ENCODE results near the gene TMEM18.
"Not testable (repeated sequence)": the region's sequence is repeated elsewhere in the genome, so short reads cannot be mapped to it uniquely, and the experiment has no call there.

The TMEM18 gene

DNA sequence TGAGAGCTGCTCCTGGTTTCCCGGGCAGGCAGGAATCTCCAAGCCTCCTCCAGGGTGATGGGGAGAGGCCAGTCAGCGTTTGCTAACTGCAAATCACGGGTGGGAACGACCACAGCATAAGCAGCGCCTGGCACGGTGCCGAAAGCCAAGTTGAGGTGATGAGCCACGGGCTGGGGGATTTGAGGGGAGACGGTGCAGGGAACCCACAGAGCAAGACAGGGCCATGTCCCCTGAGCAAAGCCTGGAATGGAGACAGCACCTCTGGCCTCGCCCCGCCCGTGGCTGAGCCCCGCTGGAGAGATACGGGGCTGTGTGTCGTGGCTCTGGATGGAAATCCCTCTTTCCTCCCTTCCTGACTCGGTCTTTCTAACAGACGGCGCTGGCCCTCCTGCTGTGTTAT, 31.5 kb upstream of the TMEM18 start:
- no peak for TF ChIP-seq FOXA1 (IDR thresholded peaks at IDR 0.05)
- TF ChIP-seq CTBP1 (IDR thresholded peaks at IDR 0.05; ENCODE audit: borderline replicate concordance), result no peak
- no peak for TF ChIP-seq ARNT (IDR thresholded peaks at IDR 0.05)
- TF ChIP-seq LEF1 (IDR thresholded peaks at IDR 0.05; ENCODE audit: borderline replicate concordance), result no peak
- TF ChIP-seq ELF4 (IDR thresholded peaks at IDR 0.05), result no peak
- DNase-seq (ENCODE audit: extremely low spot score), result no peak
- ChIA-PET CTCF (no interaction called here), POLR2A (no interaction called here)

DNA sequence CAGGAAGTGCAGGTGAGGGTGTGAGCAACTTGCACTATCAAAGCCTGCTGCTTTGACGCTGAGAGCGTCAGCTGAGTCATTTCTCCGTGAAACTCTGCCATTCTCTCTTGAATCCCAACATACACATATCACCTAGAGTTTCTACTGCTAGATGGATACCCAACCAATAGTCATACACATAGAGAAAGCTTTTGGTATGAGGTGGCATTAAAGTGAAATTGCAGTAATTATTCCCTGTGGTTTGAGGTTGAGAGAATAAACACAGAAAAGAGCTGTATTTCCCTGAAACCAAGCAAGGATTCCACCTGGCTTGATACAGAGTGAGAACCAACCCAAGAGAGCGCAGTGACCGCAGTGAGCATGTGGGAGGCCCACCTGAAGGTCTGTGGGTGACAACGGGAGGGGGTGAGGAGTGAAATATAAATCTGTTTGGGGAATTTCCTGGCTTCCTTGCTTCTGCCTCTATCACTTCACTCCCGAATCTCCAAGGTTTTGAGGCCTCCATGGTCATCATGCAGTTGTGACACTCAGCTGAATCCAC, 28.8 kb upstream of the TMEM18 start:
- POLR2A ChIA-PET, result no interaction called here
- CTCF ChIA-PET, result no interaction called here
- DNase-seq (ENCODE audit: extremely low spot score), result no peak
- TF ChIP-seq ZNF384 (IDR thresholded peaks at IDR 0.05), result no peak
- no peak for TF ChIP-seq SUZ12 (IDR thresholded peaks at IDR 0.05)
- no peak for TF ChIP-seq L3MBTL2 (conservative IDR thresholded peaks at IDR 0.05)
- TF ChIP-seq NFRKB (IDR thresholded peaks at IDR 0.05), result no peak
- no peak for TF ChIP-seq BHLHE40 (IDR thresholded peaks at IDR 0.05; ENCODE audit: borderline replicate concordance)

DNA sequence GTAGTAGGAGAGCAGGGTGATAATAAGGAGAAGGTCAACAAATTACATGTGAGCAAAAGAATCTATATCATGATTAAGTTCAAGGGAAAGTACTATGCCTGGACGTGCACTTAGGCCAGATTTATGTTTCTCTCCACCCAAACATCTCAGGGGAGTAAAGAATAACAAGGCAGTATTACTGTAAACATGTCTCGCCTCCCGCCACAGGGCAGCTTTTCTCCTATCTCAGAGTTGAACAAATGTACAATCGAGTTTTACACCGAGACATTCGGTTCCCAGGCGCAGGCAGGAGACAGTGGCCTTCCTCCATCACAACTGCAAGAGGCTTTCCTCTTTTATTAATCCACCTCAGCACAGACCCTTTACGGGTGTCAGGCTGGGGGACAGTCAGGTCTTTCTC, 25.6 kb upstream of the TMEM18 start:
- CTCF ChIA-PET, result interaction anchor here (0.6 kb wide), 1 partner anchor 1913 kb away, joined by 5 read pairs; no protein-coding TSS in a partner anchor
- DNase-seq (ENCODE audit: extremely low spot score); POLR2A ChIA-PET: not testable (repeated sequence)

DNA sequence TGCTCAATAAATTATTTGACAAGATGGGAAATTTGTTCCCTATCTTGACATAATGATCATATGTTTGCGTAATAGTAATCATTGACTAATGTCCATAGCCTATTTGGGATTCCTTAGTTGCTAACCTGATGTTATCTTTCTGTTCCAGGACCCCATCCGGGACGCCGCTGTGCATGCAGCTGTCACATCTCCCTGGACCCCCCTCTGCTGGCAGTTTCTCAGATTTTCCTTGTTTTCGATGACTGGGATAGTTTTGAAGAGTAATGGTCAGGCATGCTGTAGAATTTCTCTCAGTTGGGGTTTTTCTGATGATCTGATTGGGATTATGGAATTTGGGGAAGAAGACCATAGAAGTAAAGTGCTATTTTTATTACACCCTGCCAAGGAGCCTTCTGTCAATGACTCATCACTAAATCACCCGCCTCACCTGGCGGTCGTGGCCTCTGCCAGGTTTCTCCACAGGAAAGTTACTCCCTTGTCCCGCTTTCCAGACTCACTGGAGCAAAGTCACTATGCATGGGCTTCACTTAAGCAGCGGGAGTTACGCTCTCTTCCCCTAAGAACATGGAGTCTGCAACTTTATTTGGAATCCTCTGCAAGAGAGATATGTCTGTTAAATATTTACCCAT, 19.9 kb upstream of the TMEM18 start:
- ChIA-PET CTCF (no interaction called here), POLR2A (no interaction called here)
- no peak for DNase-seq (ENCODE audit: extremely low spot score)
- no peak for TF ChIP-seq FOXK2 (IDR thresholded peaks at IDR 0.05)
- TF ChIP-seq SP1 (IDR thresholded peaks at IDR 0.05), result no peak
- no peak for TF ChIP-seq ARNT (IDR thresholded peaks at IDR 0.05)
- no peak for TF ChIP-seq BHLHE40 (IDR thresholded peaks at IDR 0.05; ENCODE audit: borderline replicate concordance)
- TF ChIP-seq, protein P1, sequence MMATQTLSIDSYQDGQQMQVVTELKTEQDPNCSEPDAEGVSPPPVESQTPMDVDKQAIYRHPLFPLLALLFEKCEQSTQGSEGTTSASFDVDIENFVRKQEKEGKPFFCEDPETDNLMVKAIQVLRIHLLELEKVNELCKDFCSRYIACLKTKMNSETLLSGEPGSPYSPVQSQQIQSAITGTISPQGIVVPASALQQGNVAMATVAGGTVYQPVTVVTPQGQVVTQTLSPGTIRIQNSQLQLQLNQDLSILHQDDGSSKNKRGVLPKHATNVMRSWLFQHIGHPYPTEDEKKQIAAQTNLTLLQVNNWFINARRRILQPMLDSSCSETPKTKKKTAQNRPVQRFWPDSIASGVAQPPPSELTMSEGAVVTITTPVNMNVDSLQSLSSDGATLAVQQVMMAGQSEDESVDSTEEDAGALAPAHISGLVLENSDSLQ (IDR thresholded peaks at IDR 0.05), result no peak
- no peak for TF ChIP-seq TARDBP (IDR thresholded peaks at IDR 0.05)
- no peak for TF ChIP-seq LEF1 (IDR thresholded peaks at IDR 0.05; ENCODE audit: borderline replicate concordance)
- TF ChIP-seq FOXM1 (IDR thresholded peaks at IDR 0.05; ENCODE audit: borderline replicate concordance), result no peak
- TF ChIP-seq ZNF384 (IDR thresholded peaks at IDR 0.05), result no peak
- TF ChIP-seq NFRKB (IDR thresholded peaks at IDR 0.05), result no peak
- TF ChIP-seq HDGF (IDR thresholded peaks at IDR 0.05; ENCODE audit: borderline replicate concordance), result no peak
- no peak for TF ChIP-seq ELF4 (IDR thresholded peaks at IDR 0.05)
- TF ChIP-seq FOXA1 (IDR thresholded peaks at IDR 0.05), result no peak
- TF ChIP-seq SUZ12 (IDR thresholded peaks at IDR 0.05), result no peak
- no peak for TF ChIP-seq CTBP1 (IDR thresholded peaks at IDR 0.05; ENCODE audit: borderline replicate concordance)
- TF ChIP-seq L3MBTL2 (conservative IDR thresholded peaks at IDR 0.05), result no peak

DNA sequence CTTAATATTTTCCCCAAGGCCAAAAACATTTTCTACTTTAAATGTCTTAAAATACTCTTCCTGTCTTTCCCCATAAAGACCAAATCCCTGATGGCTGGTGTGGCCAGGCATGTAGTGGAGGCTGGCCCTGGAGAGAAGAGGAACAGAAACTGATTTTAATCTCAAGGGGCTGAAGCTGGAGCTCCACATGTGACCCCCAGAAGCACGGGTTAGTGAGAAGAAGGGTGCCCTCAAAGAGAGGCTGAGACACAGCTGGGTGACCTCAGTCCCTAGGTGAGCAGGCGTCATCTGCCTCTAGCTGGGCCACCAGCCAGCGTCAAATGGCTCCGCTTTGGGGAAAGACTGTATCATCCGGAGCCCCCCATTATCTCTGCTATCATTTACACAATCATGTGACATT, 19.3 kb upstream of the TMEM18 start:
- DNase-seq (ENCODE audit: extremely low spot score), result no peak
- CTCF ChIA-PET, result interaction anchor here (0.7 kb wide), 1 partner anchor 29 kb away, joined by 3 read pairs; no protein-coding TSS in a partner anchor
- POLR2A ChIA-PET, result no interaction called here
- TF ChIP-seq ZNF384 (IDR thresholded peaks at IDR 0.05) (no peak), SP1 (IDR thresholded peaks at IDR 0.05) (no peak), NFRKB (IDR thresholded peaks at IDR 0.05) (no peak), SUZ12 (IDR thresholded peaks at IDR 0.05) (no peak), CTBP1 (IDR thresholded peaks at IDR 0.05; ENCODE audit: borderline replicate concordance) (no peak), TARDBP (IDR thresholded peaks at IDR 0.05) (no peak)

DNA sequence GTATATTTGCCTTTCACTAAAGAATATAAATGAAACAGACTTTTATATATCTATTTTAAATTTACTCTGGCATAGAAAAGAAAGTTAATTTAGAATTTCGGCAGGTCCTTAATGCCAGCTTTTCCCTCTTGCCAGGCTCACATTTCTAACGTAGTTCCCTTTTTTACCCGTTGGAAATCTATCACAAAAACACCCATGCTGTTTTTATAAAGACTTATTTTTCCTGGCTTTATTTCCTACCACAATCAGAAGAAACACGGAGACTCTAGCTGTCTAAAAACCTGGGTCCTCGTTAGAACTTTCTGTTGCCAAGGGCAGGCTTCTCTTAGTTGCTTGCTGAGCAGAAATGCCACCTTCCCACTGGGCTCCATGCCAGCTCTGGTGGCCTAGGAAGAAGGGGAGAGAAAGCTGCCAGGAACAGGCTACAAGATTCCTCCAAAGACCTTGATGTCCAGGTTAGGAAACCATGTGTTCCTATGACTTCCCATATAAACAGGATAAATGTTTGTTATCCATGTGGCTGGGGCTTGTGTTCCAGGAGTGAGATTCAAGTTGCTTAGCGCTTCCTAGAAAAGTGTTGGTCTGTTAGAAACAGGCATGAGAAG, 17.8 kb upstream of the TMEM18 start:
- POLR2A ChIA-PET, result interaction anchor here (1.4 kb wide), 1 partner anchor 15 kb away, joined by 3 read pairs; no protein-coding TSS in a partner anchor
- CTCF ChIA-PET, result no interaction called here
- no peak for DNase-seq (ENCODE audit: extremely low spot score)
- TF ChIP-seq ZNF384 (IDR thresholded peaks at IDR 0.05) (no peak), TARDBP (IDR thresholded peaks at IDR 0.05) (no peak), FOXA1 (IDR thresholded peaks at IDR 0.05) (no peak), LEF1 (IDR thresholded peaks at IDR 0.05; ENCODE audit: borderline replicate concordance) (no peak), HDGF (IDR thresholded peaks at IDR 0.05; ENCODE audit: borderline replicate concordance) (no peak), L3MBTL2 (conservative IDR thresholded peaks at IDR 0.05) (no peak), FOXK2 (IDR thresholded peaks at IDR 0.05) (no peak)
- TF ChIP-seq, protein P1 (IDR thresholded peaks at IDR 0.05), result no peak

DNA sequence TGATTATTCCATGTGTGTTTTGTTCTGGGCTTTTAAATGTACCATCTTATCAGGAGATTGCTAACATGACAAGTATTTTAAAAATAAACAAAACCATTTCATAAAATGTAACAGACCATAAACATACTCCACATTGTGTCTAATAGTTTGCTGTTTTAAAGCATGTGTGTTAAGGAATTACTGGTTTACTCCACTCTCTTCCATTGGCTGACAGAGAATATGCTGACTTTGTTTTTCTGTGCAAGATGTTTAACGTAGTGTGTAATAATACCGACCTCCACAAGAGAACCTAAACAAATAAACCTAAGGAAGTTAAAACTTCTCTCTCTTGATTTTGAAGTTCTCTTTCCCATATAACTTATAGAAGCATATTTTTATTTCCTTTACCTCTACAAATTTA, 17.0 kb upstream of the TMEM18 start:
- POLR2A ChIA-PET, result interaction anchor here (1.4 kb wide), 1 partner anchor 14 kb away, joined by 3 read pairs; no protein-coding TSS in a partner anchor
- no peak for TF ChIP-seq LEF1 (IDR thresholded peaks at IDR 0.05; ENCODE audit: borderline replicate concordance)
- CTCF ChIA-PET, result no interaction called here
- DNase-seq (ENCODE audit: extremely low spot score), result no peak

DNA sequence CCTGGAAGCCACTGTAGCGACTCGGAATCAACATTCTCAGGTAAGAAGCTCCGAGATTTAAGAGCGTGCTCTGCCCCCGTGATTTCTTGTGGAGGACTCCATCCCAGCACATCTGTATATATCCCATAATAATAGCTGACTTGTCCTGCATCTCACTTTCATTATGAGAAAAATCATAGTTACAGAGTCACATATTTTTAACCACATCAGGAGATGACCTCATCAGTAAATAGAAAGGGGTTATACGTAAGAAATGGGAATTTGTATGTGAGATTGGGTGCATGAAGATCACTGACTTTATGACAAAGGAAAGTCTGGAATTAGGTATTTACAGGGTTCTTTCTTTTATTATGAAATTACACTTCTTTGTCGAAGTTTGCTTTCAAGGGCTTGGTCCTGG, 16.4 kb upstream of the TMEM18 start:
- DNase-seq (ENCODE audit: extremely low spot score), result no peak
- TF ChIP-seq ELF4 (IDR thresholded peaks at IDR 0.05) (no peak), L3MBTL2 (conservative IDR thresholded peaks at IDR 0.05) (no peak), TARDBP (IDR thresholded peaks at IDR 0.05) (no peak), SUZ12 (IDR thresholded peaks at IDR 0.05) (no peak), CTBP1 (IDR thresholded peaks at IDR 0.05; ENCODE audit: borderline replicate concordance) (no peak), HDGF (IDR thresholded peaks at IDR 0.05; ENCODE audit: borderline replicate concordance) (no peak), ZNF384 (IDR thresholded peaks at IDR 0.05) (no peak), FOXA1 (IDR thresholded peaks at IDR 0.05) (no peak), LEF1 (IDR thresholded peaks at IDR 0.05; ENCODE audit: borderline replicate concordance) (no peak), SP1 (IDR thresholded peaks at IDR 0.05) (no peak), ARNT (IDR thresholded peaks at IDR 0.05) (no peak), FOXM1 (IDR thresholded peaks at IDR 0.05; ENCODE audit: borderline replicate concordance) (no peak), FOXK2 (IDR thresholded peaks at IDR 0.05) (no peak), BHLHE40 (IDR thresholded peaks at IDR 0.05; ENCODE audit: borderline replicate concordance) (no peak), NFRKB (IDR thresholded peaks at IDR 0.05) (no peak)
- TF ChIP-seq, protein P1 (IDR thresholded peaks at IDR 0.05), result no peak
- POLR2A ChIA-PET, result no interaction called here
- CTCF ChIA-PET, result no interaction called here
